Panc1 (cell line): ENCODE results near the gene SMIM35. TPM values are rescaled to one million over a fixed set of nuclear protein-coding genes. Genes with fewer than 3 reads are reported as not detected.
"Not testable (repeated sequence)": the region's sequence is repeated elsewhere in the genome, so short reads cannot be mapped to it uniquely, and the experiment has no call there.

Experiments
- ATAC-seq: fragments of 200-7000 bp; cut with Tn5 transposase; 2 replicates; pipeline ENCODE4 v1.9.1; 2020; ENCODE audit warnings: mild to moderate bottlenecking, moderate library complexity
- BruUV-seq: library from RNA; stranded (reverse); fragments of 400-500 nt; replicated peaks from 2 replicates; lab custom pipeline; 2021; lab: Mats Ljungman, UMichigan
- CTCF ChIA-PET: fragments of 300-600 bp; sonication (Branson Sonifier 250); formaldehyde crosslinking; loops from one replicate; lab custom pipeline; 2022; ENCODE audit warnings: antibody characterized with exemption; lab: Charles Lee
- POLR2A ChIA-PET: fragments of 300-600 bp; sonication (Branson Sonifier 250); formaldehyde crosslinking; loops from one replicate; lab custom pipeline; 2022; ENCODE audit warnings: antibody characterized with exemption; lab: Charles Lee
- DNase-seq: peaks from one replicate; pipeline ENCODE4 v3.0.0-alpha.2; 2010; ENCODE audit warnings: low read depth, low spot score
- H3K27ac ChIP-seq: 2 replicates; pipeline ENCODE4 v1.5.1; 2011; ENCODE audit warnings: mild to moderate bottlenecking, low read length, inconsistent platforms
- H3K27me3 ChIP-seq: fragments of 200-500 bp; sonication (Bioruptor generic); 2 replicates; pipeline ENCODE4 v1.6.0; 2014; ENCODE audit warnings: low read length, inconsistent platforms; ENCODE audit not compliant: control insufficient read depth, insufficient read depth
- H3K36me3 ChIP-seq: fragments of 200-500 bp; sonication (Bioruptor generic); 2 replicates; pipeline ENCODE4 v1.5.1; 2014; ENCODE audit warnings: inconsistent platforms, mild to moderate bottlenecking, low read length, moderate library complexity; ENCODE audit not compliant: control insufficient read depth, insufficient read depth
- H3K4me1 ChIP-seq: 2 replicates; pipeline ENCODE4 v1.5.1; 2011; ENCODE audit warnings: inconsistent platforms, mild to moderate bottlenecking, low read length, moderate library complexity; ENCODE audit not compliant: control insufficient read depth, insufficient read depth
- H3K4me3 ChIP-seq, 2 experiments: 2 replicates each; pipeline ENCODE4 v1.5.1; 2011 to 2012; ENCODE audit warnings: low read depth in 2 of 2, low read length in 2 of 2, mild to moderate bottlenecking in 2 of 2, inconsistent platforms in 1 of 2, moderate library complexity in 1 of 2
- H3K9me3 ChIP-seq: fragments of 200-500 bp; sonication (Bioruptor generic); 2 replicates; pipeline ENCODE4 v1.5.1; 2014; ENCODE audit warnings: low read depth, mild to moderate bottlenecking, inconsistent platforms, low read length, moderate library complexity; ENCODE audit not compliant: control insufficient read depth, insufficient read depth
- CTCF ChIP-seq: fragments of 450-650 bp; IDR thresholded peaks from 2 replicates; pipeline ENCODE4 v1.5.1; 2017; ENCODE audit warnings: mild to moderate bottlenecking
- POLR2AphosphoS5 ChIP-seq: IDR thresholded peaks from 2 replicates; pipeline ENCODE4 v1.6.1; 2012; ENCODE audit warnings: mild to moderate bottlenecking, low read depth, low read length, moderate library complexity
- REST ChIP-seq, 2 experiments: IDR thresholded peaks; 2 replicates each; pipeline ENCODE4 v1.6.1; 2011 to 2012; ENCODE audit warnings: low read depth in 2 of 2, control low read depth in 1 of 2, low read length in 1 of 2, mild to moderate bottlenecking in 1 of 2, moderate library complexity in 1 of 2; ENCODE audit not compliant: insufficient read depth in 1 of 2
- SIN3A ChIP-seq: IDR thresholded peaks from 2 replicates; pipeline ENCODE4 v1.6.1; 2012; ENCODE audit warnings: low read depth, mild to moderate bottlenecking, low read length, moderate library complexity, borderline replicate concordance; ENCODE audit not compliant: insufficient read depth
- TCF7L2 ChIP-seq: IDR thresholded peaks from 2 replicates; pipeline ENCODE4 v1.6.1; 2011; ENCODE audit warnings: mild to moderate bottlenecking, low read depth, low read length, inconsistent platforms
- in situ Hi-C: cut with HindIII; loops from 2 replicates; pipeline ENCODE4 v1.10.0; 2016; ENCODE audit warnings: low sequenced_read_pairs, low pct_unique_long_range_greater_than_20kb
- intact Hi-C: fragments of 100-400 bp; cut with micrococcal nuclease; formaldehyde crosslinking; loops from one replicate; pipeline ENCODE4 v1.10.0; 2022; ENCODE audit not compliant: unreplicated experiment
- total RNA-seq: library from RNA; stranded (reverse); gene quantifications from one replicate; pipeline ENCODE4 v1.2.1, GENCODE V29; 2021; ENCODE audit not compliant: unreplicated experiment

Gene SMIM35
- total RNA-seq, 1 experiment from 2014 or later = not detected

- no peak for DNase-seq
- H3K4me3 ChIP-seq = no peak overlapping the region
- no peak overlapping the region for H3K27ac ChIP-seq
- peaks cover 13% of the 10 kb centered on the region; the same call in 1 of the 2 replicates for H3K27me3 ChIP-seq
- ChIA-PET POLR2A (no interaction called here), CTCF (interaction anchor here (0.7 kb wide), 1 partner anchor 312 kb away, joined by 5 read pairs; no protein-coding TSS in a partner anchor)
- no peaks in the 10 kb centered on the region for H3K36me3 ChIP-seq
- in situ Hi-C loops = no loop called here
- no peaks in the 10 kb centered on the region for H3K9me3 ChIP-seq
- no peak for ATAC-seq
- H3K4me1 ChIP-seq = no peaks in the 10 kb centered on the region
- intact Hi-C loops = no loop called here
- BruUV-seq = no TSS peak
- TF ChIP-seq CTCF = no peak
- no peak for TF ChIP-seq REST (IDR thresholded peaks at IDR 0.05; ENCODE audit: insufficient read depth in 1 of 2, low read depth in 2 of 2, low read length in 1 of 2)
- TF ChIP-seq SIN3A = no peak
- no peak for TF ChIP-seq POLR2AphosphoS5
- no peak for TF ChIP-seq TCF7L2
Measured at GRCh38 chr11:118008271-118008911, 78.4 kb downstream of the SMIM35 start.

GRCh38 chr11:118007563-118008270, 79.0 kb downstream of the SMIM35 start:
- ATAC-seq, intact Hi-C loops, H3K4me1 ChIP-seq, DNase-seq, POLR2A ChIA-PET, BruUV-seq, H3K27ac ChIP-seq, H3K4me3 ChIP-seq, in situ Hi-C loops, H3K36me3 ChIP-seq, H3K9me3 ChIP-seq: not testable (repeated sequence)
- H3K27me3 ChIP-seq = peaks cover 13% of the 10 kb centered on the region; the same call in 1 of the 2 replicates
- CTCF ChIA-PET = interaction anchor here (0.6 to 0.7 kb wide), 3 partner anchors 173 to 333 kb away, joined by 3 to 5 read pairs (median 3); no protein-coding TSS in a partner anchor
